ENCODE data around the gene SMOC2.

Gene SMOC2

GRCh38 chr6:168625602-168626001, 184.6 kb downstream of the SMOC2 start:
- no peak for DNase-seq (ENCODE audit: low read depth)

GRCh38 chr6:168626046-168626602, 185.1 kb downstream of the SMOC2 start:
- no peak for DNase-seq (ENCODE audit: low read depth)

- no peak for DNase-seq (ENCODE audit: low read depth)
Observed at GRCh38 chr6:168627506-168628175, 186.7 kb downstream of the SMOC2 start.

GRCh38 chr6:168628176-168628553, 187.2 kb downstream of the SMOC2 start:
- no peak for DNase-seq (ENCODE audit: low read depth)

- DNase-seq (ENCODE audit: low read depth): no peak
Observed at GRCh38 chr6:168628732-168629245, 187.8 kb downstream of the SMOC2 start.

GRCh38 chr6:168631564-168631963, 190.6 kb downstream of the SMOC2 start:
- no peak for DNase-seq (ENCODE audit: low read depth)

GRCh38 chr6:168632694-168633093, 191.7 kb downstream of the SMOC2 start:
- no peak for DNase-seq (ENCODE audit: low read depth)

- DNase-seq (ENCODE audit: low read depth): no peak
Observed at GRCh38 chr6:168634541-168635328, 193.8 kb downstream of the SMOC2 start.

- DNase-seq (ENCODE audit: low read depth): no peak
Observed at GRCh38 chr6:168636147-168637004, 195.4 kb downstream of the SMOC2 start.

- no peak for DNase-seq (ENCODE audit: low read depth)
Observed at GRCh38 chr6:168637834-168638233, 196.8 kb downstream of the SMOC2 start.

GRCh38 chr6:168638468-168639271, 197.7 kb downstream of the SMOC2 start:
- no peak for DNase-seq (ENCODE audit: low read depth)

GRCh38 chr6:168640181-168640580, 199.2 kb downstream of the SMOC2 start:
- DNase-seq (ENCODE audit: low read depth): no peak

- DNase-seq (ENCODE audit: low read depth): no peak
Observed at GRCh38 chr6:168640768-168641167, 199.8 kb downstream of the SMOC2 start.

- DNase-seq (ENCODE audit: low read depth): no peak
Observed at GRCh38 chr6:168641446-168641845, 200.5 kb downstream of the SMOC2 start.

- DNase-seq (ENCODE audit: low read depth): no peak
Observed at GRCh38 chr6:168643401-168643800, 202.4 kb downstream of the SMOC2 start.

- no peak for DNase-seq (ENCODE audit: low read depth)
Observed at GRCh38 chr6:168645326-168645725, 204.3 kb downstream of the SMOC2 start.

GRCh38 chr6:168647271-168647670, 206.3 kb downstream of the SMOC2 start:
- DNase-seq (ENCODE audit: low read depth): no peak

GRCh38 chr6:168648240-168649125, 207.5 kb downstream of the SMOC2 start:
- DNase-seq (ENCODE audit: low read depth): no peak

GRCh38 chr6:168649209-168649608, 208.2 kb downstream of the SMOC2 start:
- no peak for DNase-seq (ENCODE audit: low read depth)

GRCh38 chr6:168650671-168651111, 209.7 kb downstream of the SMOC2 start:
- no peak for DNase-seq (ENCODE audit: low read depth)
